Posterior cingulate gyrus (tissue), 11 donors: ENCODE results near the gene DGKG.

ENCODE experiments used
- DNase-seq, 10 donors: peaks; one replicate each; pipeline versions ENCODE4 v3.0.0 to v3.0.0-alpha.2; 2020 to 2021; ENCODE audit warnings: mixed read lengths in 3 of 10
- intact Hi-C: fragments of 100-400 bp; cut with DNase I; formaldehyde crosslinking; loops from one replicate; pipeline ENCODE4 v1.15.1; 2023

Gene DGKG

DNA sequence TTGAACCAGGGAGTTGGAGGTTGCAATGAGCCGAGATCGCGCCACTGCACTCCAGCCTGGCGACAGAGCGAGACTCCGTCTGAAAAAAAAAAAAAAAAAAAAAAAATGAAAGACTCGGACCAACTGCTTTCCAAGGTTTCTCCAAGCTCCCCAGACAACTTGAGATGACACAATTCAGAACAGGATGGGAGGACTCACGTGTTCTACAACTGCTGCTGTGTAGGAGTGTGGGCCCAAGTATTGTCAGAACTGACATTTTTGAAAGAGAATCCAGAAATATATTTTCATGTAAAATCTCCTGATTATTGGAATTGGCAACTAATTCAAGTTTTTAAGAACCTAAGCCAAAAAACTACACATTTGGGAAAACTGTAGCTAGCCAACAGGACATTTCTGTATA, 143.6 kb downstream of the DGKG start:
- no peak for DNase-seq
- intact Hi-C loops = no loop called here

DNA sequence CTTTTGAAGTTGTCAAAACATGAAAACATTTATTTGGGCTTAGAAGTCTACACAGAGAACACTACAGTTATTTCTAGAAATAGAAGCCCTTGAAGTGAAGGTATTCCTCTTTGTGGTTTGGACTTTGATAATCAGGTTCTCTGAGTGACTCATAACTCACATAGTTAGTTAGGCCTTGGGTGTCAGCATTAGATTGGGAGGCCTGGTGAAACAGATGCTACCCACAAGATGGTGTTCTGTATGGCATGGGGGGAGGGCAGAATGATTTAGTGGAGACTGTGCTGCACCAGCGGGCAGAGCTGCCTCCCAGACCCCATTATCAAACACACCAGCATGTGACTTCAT, 144.2 kb downstream of the DGKG start:
- intact Hi-C loops = no loop called here
- no peak for DNase-seq

DNA sequence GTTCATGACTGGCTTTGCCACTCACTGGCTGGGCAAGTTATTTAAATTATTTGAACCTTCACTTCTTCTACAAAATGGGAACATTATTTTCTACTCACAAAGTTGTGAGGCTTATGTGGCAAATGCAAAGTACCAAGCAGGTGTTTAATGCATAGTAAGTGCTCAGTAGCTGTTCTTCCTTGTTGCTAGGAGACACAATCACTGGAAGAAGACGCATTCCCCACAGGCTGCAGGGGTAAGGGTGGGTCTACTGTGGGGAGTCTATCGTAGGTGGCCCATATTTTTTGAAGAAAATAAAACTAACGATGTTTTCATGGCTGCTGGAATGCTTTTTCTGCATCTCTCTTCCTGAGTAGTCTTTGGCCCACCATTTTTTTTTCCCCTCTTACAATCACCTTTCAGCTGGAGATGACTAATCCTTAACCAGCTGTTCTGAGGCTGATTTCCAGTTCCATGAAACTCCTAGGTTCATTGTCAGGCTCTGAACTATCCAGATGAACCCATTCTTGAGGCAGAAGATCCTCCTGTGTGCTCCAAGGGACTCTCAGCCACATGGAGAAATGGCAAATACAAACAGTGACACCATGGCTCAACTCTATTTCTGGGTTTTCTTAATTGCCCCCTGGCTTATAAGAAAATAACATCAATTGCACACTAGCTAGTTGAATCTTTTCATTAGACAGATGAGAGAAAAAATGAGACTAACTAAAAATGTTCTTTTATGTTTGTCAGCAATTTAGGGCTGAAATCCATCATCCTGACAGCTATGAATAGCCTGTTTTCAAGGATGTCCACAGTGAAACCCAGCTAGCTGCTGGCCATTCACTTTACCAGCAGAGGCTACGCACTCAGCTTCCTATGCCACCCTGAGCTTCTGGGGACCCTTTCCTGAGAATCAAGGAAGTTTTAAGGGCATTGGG, 144.9 kb downstream of the DGKG start:
- intact Hi-C loops = no loop called here

DNA sequence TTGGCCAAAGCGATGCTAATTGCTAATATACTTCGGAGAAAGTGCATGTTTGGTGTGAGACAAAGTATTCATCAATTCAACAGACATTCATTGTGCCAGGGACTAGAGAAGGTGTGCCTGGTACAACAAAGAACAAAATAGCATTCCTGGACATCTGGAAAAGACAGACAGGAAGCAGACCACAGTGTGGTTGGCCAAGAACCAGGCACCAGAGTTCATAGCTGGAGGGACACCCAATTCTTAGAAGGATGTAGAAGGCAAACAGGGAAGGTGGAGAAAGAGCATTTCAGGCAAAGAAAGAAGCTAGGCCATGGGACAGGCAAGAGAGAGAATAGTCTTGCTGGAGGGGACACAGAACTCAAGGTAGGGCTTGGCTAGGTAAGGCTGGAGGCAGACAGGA, 147.4 kb downstream of the DGKG start:
- no peak for DNase-seq
- intact Hi-C loops = no loop called here

More for the DNA sequence above, 144.9 kb downstream of the DGKG start:
- DNase-seq = no peak

DNA sequence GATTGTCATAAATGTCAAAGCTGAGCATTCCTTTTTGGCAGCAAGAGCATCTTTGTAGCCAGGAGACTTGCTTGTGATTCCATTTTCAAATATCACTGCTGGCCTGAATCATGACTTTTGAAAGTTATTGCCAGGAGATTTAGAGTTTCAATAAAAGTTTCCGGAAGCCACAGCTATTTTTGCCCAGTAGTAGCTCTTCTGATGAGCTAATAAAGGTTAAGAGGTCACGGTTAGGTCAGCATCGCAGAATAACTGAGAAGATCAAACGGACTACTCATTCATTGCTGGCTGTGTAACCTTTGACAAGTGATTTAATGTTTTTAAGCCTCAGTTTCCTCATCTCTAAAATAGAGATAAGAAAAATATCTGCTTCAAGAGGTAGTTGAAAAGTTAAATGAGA, 148.1 kb downstream of the DGKG start:
- intact Hi-C loops = no loop called here
- no peak for DNase-seq

DNA sequence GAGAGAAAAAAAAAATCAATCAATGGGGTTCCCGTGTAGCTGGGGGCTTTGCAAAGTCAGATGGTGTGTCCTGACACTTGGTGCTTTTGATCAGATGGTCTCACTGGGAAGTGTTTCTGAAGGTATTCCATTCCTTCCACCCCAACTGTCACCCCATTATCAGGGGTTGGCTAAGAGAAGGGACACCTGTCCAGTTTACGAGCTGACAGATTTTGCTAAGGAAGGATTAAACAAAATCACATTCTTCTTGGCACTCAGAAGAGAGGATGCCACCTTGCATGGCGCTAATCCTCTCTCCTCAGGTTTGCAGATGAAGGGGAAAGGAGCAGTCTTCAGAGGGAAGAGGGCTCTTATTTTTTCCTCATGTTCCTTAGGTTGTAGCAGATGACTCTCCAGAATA, 149.4 kb downstream of the DGKG start:
- intact Hi-C loops = no loop called here

DNA sequence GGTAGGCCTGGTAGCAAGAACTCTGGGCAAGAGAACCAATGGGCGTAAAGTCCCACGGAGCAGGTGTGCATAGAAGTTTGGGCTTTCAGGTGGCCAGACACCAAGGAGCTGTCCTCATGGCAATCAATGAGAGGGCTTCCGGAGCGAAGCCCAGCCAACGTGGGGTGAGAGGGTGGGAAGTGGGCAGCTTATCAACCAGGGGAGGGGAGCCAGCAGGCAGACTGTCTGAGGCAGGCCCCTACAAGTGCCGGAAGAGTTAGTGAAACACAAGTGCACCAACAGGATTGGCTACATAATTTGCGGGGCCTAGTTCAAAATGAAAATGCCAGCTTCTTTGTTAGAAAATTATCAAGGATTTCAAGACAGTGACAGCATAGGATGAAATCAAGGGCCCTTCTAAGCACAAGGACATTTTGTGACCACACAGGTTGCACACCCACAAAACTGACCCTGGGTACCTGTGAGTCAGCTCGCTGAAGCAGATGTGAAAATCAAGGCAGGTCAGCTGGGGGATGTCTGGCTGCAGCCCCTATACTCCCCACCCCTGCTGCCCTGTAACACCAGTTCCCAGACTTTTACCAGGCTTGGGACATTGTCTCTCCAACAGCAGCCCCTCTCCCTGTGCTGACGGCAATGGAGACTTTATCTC, 151.1 kb downstream of the DGKG start:
- DNase-seq = no peak
- intact Hi-C loops = loop anchor here (2.0 kb wide), 1 partner anchor 102 kb away; the partner anchor contains the start of gene ETV5

More for the DNA sequence above, 149.4 kb downstream of the DGKG start:
- DNase-seq = no peak

DNA sequence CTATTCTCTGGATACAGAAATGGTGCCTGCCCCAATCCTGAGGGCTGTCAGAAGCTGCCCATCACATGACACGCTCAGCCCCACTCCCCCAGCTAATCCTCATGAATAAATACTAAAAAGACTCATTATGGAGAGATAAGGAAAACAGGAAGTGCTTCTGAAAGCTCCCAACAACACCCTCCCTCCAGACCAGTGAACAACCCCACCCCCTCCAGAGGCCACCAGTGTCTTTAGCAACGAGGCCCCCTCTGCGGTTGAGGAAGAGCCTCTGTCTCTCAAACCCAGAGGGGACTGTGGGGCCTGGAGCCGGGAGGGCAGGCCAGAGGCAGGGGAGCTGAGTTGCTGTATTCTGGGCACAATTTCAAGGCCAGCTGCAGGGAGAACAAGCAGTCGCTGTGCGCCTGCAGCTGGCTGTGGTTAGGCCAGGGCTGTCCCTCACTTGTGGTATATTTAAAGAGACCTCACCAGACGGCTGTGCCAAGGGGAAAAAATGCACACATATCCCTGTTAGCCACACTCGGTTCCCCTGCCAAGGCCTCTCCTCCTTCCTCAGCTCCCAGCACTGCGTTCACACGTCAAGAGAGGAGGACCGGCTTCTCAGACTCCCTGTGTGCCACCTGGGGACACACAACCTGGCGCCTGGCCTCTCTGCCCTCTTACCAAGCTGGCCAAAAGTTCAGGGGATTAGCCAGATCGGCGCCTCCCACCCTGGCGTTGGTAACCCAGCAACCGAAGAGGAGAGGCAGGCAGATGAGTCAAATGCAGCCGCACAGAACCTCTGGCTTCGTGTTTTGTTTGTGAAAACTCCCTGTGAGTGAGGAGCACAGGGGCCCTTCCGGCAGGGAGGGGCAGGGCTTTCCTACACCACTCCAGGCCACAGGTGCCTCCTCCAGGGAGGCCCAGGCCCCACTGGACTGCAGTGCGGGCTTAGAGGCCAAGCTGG, 152.0 kb downstream of the DGKG start:
- intact Hi-C loops = loop anchor here (2.0 to 5.0 kb wide), 2 partner anchors 101 to 168 kb away; partner anchors contain the start of gene ETV5
- DNase-seq = peak; percentile 73 to 98 (median 83)

DNA sequence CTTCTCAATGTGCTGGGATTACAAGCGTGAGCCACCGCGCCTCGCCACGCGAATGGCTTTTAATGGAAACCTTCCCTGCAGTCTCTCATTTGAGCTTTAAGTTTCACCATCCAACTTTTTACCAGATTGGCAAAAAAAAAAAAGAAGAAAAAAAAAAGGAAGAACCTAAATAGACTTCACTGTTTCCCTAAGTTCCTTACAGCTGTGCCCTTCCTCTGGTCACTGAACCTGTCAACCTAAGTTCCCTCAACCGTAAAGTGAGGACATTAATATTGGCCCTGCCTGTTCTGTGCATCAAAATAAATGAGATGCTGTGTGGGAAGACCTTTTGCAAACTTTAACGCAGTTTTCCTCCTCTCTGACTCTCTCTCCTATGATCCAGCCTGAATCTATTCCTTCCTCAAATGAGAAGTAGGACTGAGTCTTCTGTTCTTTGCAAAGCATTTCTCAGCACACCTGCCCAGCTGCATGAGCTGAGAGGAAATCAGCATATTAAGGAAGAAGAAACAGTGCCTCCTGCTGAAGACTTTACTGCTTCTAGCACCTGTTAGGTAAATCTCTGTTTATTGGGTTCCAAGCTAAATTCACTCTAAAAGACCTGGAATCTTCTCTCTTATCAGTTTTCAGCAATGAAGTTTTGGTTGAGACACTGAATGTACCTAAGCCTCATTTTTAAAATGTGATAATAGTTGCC, 153.6 kb downstream of the DGKG start:
- intact Hi-C loops = loop anchor here (5.0 kb wide), 1 partner anchor 166 kb away; no protein-coding TSS in a partner anchor
- DNase-seq = no peak

DNA sequence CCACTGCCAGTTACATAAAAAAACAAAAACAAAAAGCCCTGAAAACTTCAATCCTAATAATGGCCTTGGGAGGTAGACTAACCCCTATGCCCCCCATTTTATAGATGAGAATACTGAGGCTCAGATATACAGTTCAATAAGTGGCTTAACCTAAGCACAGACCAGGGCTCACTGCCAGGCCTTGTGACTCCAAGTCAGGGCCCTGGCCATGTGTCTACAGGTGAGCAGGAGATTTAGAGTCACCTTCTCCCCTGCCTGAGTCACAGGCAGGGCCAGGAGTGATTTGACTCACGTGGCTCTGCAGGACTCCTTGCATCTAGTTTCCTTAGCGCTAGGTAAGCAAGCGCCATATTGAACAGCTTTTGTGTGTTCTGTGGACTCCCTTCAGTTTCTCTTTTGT, 154.5 kb downstream of the DGKG start:
- intact Hi-C loops = loop anchor here (5.0 kb wide), 1 partner anchor 165 kb away; no protein-coding TSS in a partner anchor
- no peak for DNase-seq

DNA sequence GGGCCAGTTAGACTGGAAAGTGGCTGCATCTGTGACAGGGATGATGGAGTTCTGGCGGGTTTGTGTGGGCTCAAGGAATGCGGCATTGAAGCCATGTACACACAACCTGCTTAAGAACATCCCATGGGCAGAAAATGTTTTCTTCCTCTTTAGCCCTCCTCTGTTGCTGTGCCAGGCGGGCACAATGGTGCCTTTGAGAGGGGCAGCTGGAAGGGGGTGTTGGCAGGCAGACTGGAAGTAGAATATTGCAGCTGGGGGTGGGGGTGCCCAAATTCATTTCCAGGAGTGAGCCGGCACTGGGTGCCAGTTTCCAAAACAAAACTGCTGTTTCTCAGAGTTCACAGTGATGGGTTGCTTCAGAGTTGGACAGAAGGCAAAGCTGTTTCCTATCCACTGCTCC, 161.3 kb downstream of the DGKG start:
- intact Hi-C loops = loop anchor here (5.0 kb wide), 1 partner anchor 103 kb away; no protein-coding TSS in a partner anchor
- peak; percentile 66 to 97 (median 79) for DNase-seq

DNA sequence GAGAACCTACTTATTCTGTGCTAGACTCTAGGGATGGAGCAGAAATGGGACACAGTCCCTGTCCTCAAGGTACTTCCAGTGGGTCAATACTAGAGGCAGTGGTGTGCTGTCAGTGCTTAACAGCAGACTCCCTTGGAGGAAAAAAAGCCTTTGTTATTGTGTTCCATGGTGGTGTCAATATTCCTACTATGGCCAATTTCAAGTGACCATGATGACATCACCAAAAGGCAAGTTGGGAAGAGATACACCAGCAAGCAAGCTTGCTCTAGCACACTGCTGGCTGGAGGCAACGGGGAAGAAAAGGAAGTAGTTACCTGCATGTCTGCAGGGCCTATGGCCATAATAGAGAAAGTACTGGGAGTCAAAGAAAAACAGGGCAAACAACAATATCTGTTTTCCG, 163.6 kb downstream of the DGKG start:
- no peak for DNase-seq
- intact Hi-C loops = no loop called here

DNA sequence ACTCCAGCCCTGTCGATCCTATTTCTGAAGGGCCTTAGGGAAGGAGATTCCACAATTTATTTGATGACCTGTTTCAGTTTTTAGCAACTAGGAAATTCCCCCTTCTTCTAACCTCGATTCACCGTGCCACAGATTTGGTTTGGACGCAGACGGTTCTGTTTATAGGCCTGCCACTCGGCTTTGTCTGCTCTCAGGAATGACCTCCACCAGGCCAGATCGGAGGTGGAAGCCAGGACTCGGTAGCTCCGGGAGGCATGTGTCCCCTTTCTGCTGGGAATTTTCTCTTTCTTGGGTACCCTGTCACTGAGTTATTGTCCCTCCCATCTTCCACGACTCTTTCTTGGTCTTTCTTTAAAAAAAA, 167.6 kb downstream of the DGKG start:
- intact Hi-C loops = no loop called here

DNA sequence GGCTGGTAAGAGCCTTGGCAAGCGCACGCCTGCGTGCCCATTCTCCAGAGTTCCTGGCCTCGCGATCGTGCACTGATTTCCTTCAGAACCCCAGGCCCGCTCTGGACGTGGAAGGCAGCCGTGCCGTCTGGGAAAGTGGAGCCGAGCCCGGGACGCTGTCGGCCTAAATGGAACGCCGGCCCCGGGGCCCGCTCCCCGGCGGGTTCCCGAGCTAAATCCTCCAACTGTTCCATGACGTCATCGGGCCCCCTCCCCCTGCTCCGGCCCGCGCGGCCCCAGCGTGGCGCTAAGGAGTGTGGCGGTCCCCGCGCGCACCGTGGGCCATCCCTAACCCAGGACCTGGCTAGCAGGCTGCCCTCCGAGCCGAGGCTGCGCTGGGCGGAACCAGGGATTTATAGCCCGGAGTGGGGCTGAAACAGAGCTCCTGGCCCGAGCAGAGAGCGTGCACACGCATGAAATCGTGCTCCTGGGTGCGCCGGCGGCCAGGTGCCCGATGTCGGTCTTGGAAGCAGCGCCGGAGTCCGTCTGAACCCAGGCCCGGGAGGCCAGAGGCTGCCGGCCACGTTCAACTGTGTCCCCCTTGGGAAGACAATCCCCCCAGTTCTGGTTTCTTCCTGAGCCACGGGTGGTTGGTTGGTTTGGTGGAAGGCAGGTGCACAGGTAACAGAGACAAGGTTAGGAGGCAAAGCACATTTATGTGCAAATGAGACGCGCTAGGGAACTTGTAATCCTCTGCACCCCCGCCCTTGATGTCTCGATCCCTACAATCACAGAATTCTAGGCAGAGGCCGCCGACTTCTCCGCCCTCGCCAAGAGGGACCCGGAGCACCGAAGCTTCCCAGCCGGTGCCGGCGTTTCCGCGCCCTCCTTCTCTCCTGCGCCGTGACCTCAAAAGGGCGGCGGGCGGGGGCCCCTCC, 168.2 kb downstream of the DGKG start:
- peak in 4 of 10 donors; percentile 17 to 85 (median 77) for DNase-seq
- intact Hi-C loops = no loop called here

More for the DNA sequence above, 167.6 kb downstream of the DGKG start:
- DNase-seq = no peak

DNA sequence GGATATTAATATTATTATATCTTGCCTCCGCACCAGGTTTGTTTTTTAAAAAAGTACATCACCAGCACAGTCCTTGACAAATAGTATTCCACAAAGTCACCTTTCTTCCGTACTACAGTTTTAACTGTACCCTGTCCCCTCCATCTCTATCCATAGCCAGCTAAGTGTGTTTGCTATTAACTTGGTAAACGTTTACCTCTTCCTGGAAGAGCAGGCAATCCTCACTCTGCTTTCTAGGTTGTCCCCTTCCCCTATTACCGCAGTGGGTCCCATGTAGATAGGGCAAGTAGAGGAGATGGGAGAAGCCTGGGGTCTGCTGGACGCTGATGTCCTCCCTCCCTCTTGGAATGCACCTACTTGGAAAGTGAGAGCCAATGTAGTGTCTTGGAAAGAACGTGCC, 169.2 kb downstream of the DGKG start:
- intact Hi-C loops = no loop called here
- DNase-seq = no peak

DNA sequence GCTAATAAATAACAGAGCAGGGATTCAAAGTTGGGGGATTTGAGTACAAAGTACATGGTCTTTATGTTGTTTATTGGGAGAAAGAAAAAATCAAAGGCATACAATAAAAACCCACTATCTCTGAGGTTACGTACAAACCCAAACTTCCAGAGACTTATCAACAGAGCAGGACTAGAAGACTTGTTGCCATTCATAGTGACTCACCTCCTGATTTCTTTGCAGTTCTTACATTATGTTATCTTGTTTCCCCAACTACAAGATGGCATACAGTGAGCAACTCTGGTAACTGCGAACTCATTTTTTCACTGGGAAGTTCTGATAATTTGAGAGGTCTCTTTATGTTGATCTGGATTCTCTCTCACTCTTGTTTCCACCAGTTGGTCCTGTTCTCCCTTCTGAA, 172.5 kb downstream of the DGKG start:
- no peak for DNase-seq
- intact Hi-C loops = no loop called here

DNA sequence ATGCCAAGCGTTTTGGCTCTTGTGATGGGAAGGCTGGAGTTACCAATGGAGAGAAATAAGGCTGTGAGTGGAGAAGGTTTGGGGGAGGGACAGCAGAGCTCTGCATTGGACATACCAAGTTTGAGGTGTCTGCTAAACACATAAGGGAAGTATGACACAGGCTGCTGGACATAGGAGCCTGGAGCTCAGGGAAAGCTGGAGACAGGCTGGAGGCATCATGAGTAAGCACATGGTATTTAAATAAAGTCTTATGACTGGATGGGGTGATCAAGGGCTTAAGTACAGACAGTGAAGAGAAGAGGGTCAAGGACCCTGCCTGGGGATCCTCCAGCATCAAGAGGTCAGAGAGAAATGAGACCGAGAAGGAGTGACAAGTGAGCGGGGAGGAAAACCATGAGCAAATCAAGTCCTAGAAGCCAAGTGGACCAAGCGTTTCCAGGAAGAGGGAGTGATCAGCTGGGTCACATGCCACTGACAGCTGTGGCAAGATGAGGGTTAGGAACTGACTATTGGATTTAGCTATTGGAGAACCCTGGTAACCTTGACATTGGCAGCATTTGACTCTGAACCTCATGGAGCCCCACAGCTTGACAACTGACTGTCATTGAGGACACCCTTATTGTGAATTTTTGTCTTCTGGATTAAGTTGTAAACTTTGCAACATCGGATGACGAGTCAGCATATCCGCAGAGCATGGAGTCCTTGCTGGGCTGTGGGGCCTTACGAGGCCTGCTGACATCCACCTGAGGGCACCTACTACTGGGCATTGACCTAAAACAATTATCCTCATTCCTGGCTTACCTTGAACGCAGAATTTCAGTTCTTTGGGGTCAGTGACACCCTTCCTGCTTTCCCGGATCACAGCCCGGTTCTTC, 174.4 kb downstream of the DGKG start:
- intact Hi-C loops = no loop called here
- no peak for DNase-seq

DNA sequence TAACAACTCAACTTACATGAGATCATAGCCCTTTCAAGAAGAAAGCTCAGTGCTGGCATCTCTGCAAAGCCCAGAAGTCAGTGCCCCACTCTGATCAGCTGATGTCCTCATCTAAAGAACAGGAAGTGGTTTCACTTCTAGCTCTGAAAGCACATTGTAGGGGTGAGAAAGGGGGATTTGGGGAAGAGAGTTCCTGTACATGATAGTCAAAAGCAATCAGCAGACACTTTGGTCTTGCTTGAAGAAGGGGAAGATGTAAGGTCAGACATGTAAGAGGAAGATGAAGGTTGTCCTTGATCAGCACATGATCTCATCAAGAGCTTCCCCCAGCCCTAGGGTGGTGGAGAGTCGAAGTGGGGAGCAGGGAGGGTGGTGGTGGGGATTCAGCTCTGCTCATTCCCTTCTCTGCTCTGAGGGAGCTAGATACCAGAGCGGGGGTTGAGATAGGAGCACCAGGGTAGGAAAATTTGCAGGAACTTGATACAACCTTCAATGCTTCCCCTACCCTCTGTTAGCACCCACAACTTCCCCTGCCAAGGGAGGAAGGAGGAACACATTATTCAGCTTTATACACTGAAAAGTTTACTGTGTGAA, 176.7 kb downstream of the DGKG start:
- intact Hi-C loops = no loop called here
- DNase-seq = no peak
